Measurements from ENCODE around the gene AFG1L.
"Not testable (repeated sequence)": the region's sequence is repeated elsewhere in the genome, so short reads cannot be mapped to it uniquely, and the experiment has no call there.

DNA sequence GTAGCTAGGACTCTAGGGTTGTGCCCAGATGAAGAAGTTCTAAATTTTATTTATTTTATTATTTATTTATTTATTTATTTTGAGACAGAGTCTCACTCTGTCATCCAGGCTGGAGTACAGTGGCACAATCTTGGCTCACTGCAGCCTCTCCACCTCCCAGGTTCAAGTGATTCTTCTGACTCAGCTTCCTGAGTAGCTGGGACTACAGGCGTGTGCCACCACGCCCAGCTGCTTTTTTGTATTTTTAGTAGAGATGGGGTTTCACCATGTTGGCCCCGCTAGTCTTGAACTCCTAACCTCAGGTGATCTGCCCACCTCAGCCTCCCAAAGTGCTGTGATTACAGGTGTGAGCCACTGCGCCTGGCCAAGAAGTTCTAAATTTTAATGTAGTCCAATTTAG is 13.8 kb downstream of the AFG1L start:
- not testable (repeated sequence) for TF ChIP-seq POLR2AphosphoS5, POLR2A, TAF1, SPI1 (IDR thresholded peaks at IDR 0.05; ENCODE audit: low read depth, low read length)

Measured in GM12891 (cell line).